HepG2 (cell line): ENCODE data around the gene RALY. TPM values are rescaled to one million over a fixed set of nuclear protein-coding genes. Genes with fewer than 3 reads are reported as not detected.
A peak's percentile ranks its signal among the peaks of the same experiment; 100 is the strongest.

Experiments
- ATAC-seq: fragments of 200-7000 bp; cut with Tn5 transposase; 3 replicates; pipeline ENCODE4 v1.9.1; 2020; ENCODE audit warnings: mild to moderate bottlenecking, moderate library complexity
- BruUV-seq: library from RNA; stranded (reverse); fragments of 400-500 nt; replicated peaks from 2 replicates; lab custom pipeline; 2021; lab: Mats Ljungman, UMichigan
- CTCF ChIA-PET: fragments of 300-600 bp; formaldehyde crosslinking; extraction: SDS; loops from one replicate; lab custom pipeline; 2021; ENCODE audit warnings: low total read pairs, inconsistent platforms, low intra/inter-chr PET ratio; lab: Yijun Ruan, JAX
- POLR2A ChIA-PET: fragments of 350-600 bp; sonication (Branson Sonifier 250); formaldehyde crosslinking; loops from one replicate; lab custom pipeline; 2020; ENCODE audit warnings: antibody characterized with exemption, inconsistent platforms; lab: Yijun Ruan, JAX
- DNase-seq: peaks from one replicate; pipeline ENCODE4 v3.0.0-alpha.2; 2015; ENCODE audit warnings: low spot score
- FAIRE-seq: peaks from 3 replicates; lab custom pipeline; 2011; peaks lifted over from hg19 to GRCh38; lab: Jason Lieb, UNC
- H2AFZ ChIP-seq: one replicate; pipeline ENCODE4 v1.6.1; 2011; ENCODE audit warnings: low read length, inconsistent platforms
- H3K27ac ChIP-seq: fragments of 300-600 bp; 3 replicates; pipeline ENCODE4 v1.8.0; 2011; ENCODE audit warnings: mixed run types, mild to moderate bottlenecking, mixed read lengths, low read length, inconsistent platforms; ENCODE audit not compliant: insufficient read depth; ENCODE audit errors: extremely low read length
- H3K27me3 ChIP-seq, 2 experiments: fragments of 200-600 bp in 1 of 2; 2 replicates in 1 of 2; 3 replicates in 1 of 2; pipeline versions ENCODE4 v1.6.0 to v1.8.0; 2011; ENCODE audit warnings: low read length in 2 of 2, mild to moderate bottlenecking in 2 of 2, moderate library complexity in 2 of 2, inconsistent platforms in 1 of 2; ENCODE audit not compliant: insufficient read depth in 2 of 2, control insufficient read depth in 1 of 2
- H3K36me3 ChIP-seq, 2 experiments: fragments of 200-600 bp in 1 of 2; replicated peaks in 1 of 2; 2 replicates in 1 of 2; 3 replicates in 1 of 2; pipeline versions ENCODE4 v1.5.1 to v1.8.0; 2011; ENCODE audit warnings: low read length in 2 of 2, inconsistent platforms in 1 of 2; ENCODE audit not compliant: insufficient read depth in 2 of 2, control insufficient read depth in 1 of 2
- H3K4me1 ChIP-seq: 2 replicates; pipeline ENCODE4 v1.5.1; 2012; ENCODE audit warnings: low read length, inconsistent platforms; ENCODE audit not compliant: insufficient read depth
- H3K4me2 ChIP-seq: 2 replicates; pipeline ENCODE4 v1.6.0; 2011; ENCODE audit warnings: low read depth, low read length, inconsistent platforms
- H3K4me3 ChIP-seq, 3 experiments: fragments of 200-600 bp in 1 of 3; sonication (generic), shearing (Covaris generic) in 1 of 3; replicated peaks in 1 of 3; 2 replicates each; pipeline ENCODE4 v1.5.1; 2011 to 2016; ENCODE audit warnings: low read length in 3 of 3, inconsistent platforms in 2 of 3, low read depth in 2 of 3, mild to moderate bottlenecking in 2 of 3, control low read depth in 1 of 3, mixed read lengths in 1 of 3; ENCODE audit not compliant: insufficient read depth in 1 of 3
- H3K79me2 ChIP-seq: one replicate; pipeline ENCODE4 v1.6.1; 2011; ENCODE audit warnings: low read length, inconsistent platforms; ENCODE audit not compliant: insufficient read depth
- H3K9ac ChIP-seq: 2 replicates; pipeline ENCODE4 v1.6.0; 2011; ENCODE audit warnings: mild to moderate bottlenecking, low read depth, low read length, inconsistent platforms; ENCODE audit not compliant: insufficient read depth
- H3K9me3 ChIP-seq: 2 replicates; pipeline ENCODE4 v1.5.1; 2012; ENCODE audit warnings: mild to moderate bottlenecking, low read length
- H4K20me1 ChIP-seq: 2 replicates; pipeline ENCODE4 v1.6.0; 2011; ENCODE audit warnings: inconsistent platforms, mild to moderate bottlenecking, low read length, moderate library complexity; ENCODE audit not compliant: insufficient read depth
- ARID5B ChIP-seq: IDR thresholded peaks from 2 replicates; pipeline ENCODE4 v1.4.0; 2020; ENCODE audit warnings: mild to moderate bottlenecking, missing genetic modification reagents
- ASH2L ChIP-seq: fragments of 300-600, 200-600 bp; sonication (generic); IDR thresholded peaks from 2 replicates; pipeline ENCODE4 v1.7.0; 2017; ENCODE audit warnings: low read depth, mild to moderate bottlenecking, moderate library complexity, mixed read lengths, low read length; ENCODE audit not compliant: insufficient read length
- GATA4 ChIP-seq: sonication (generic); IDR thresholded peaks from 2 replicates; pipeline ENCODE4 v1.6.1; 2016; ENCODE audit warnings: antibody characterized with exemption, low read depth, borderline replicate concordance
- KLF11 ChIP-seq: IDR thresholded peaks from 2 replicates; pipeline ENCODE4 v1.6.1; 2016; ENCODE audit warnings: missing compliant biosample characterization
- PHF8 ChIP-seq: sonication (generic); formaldehyde crosslinking; IDR thresholded peaks from 2 replicates; pipeline ENCODE4 v1.5.0; 2020; ENCODE audit warnings: missing genetic modification reagents
- POLR2AphosphoS5 ChIP-seq: IDR thresholded peaks from 2 replicates; pipeline ENCODE4 v1.6.1; 2012; ENCODE audit warnings: low read depth, low read length
- RBAK ChIP-seq: sonication (generic); formaldehyde crosslinking; IDR thresholded peaks from 2 replicates; pipeline ENCODE4 v1.5.1; 2020; ENCODE audit warnings: mild to moderate bottlenecking, missing genetic modification reagents
- SOX13 ChIP-seq, 3 experiments: fragments of 450-650 bp in 1 of 3; sonication (generic) in 1 of 3; formaldehyde crosslinking in 1 of 3; IDR thresholded peaks in 2 of 3; conservative IDR thresholded peaks in 1 of 3; 2 replicates each; pipeline versions ENCODE4 v1.5.0 to v1.6.1; 2016 to 2020; ENCODE audit warnings: antibody characterized with exemption in 1 of 3, mild to moderate bottlenecking in 1 of 3, missing compliant biosample characterization in 1 of 3, missing genetic modification reagents in 1 of 3, moderate library complexity in 1 of 3
- SSRP1 ChIP-seq: IDR thresholded peaks from 2 replicates; pipeline ENCODE4 v1.6.1; 2016; ENCODE audit warnings: control low read depth
- TBP ChIP-seq: sonication (generic); formaldehyde crosslinking; IDR thresholded peaks from 2 replicates; pipeline ENCODE4 v1.5.0; 2020; ENCODE audit warnings: missing genetic modification reagents
- TCF7 ChIP-seq: sonication (generic); IDR thresholded peaks from 2 replicates; pipeline ENCODE4 v1.6.1; 2016; ENCODE audit warnings: antibody characterized with exemption, low read depth
- TEAD3 ChIP-seq: optimal IDR thresholded peaks from 2 replicates; pipeline ENCODE3; 2016; ENCODE audit warnings: borderline replicate concordance
- ZFX ChIP-seq: sonication (generic); formaldehyde crosslinking; IDR thresholded peaks from 2 replicates; pipeline ENCODE4 v1.4.0; 2020; ENCODE audit warnings: mild to moderate bottlenecking, low read depth, missing genetic modification reagents, moderate library complexity
- ZKSCAN5 ChIP-seq: sonication (generic); formaldehyde crosslinking; IDR thresholded peaks from 2 replicates; pipeline ENCODE4 v1.5.1; 2020; ENCODE audit warnings: mild to moderate bottlenecking, missing genetic modification reagents
- ZNF205 ChIP-seq: IDR thresholded peaks from 2 replicates; pipeline ENCODE4 v1.6.1; 2018; ENCODE audit warnings: missing biosample characterization, missing genetic modification reagents
- ZNF281 ChIP-seq: sonication (generic); formaldehyde crosslinking; IDR thresholded peaks from 2 replicates; pipeline ENCODE4 v1.4.0; 2020; ENCODE audit warnings: missing genetic modification reagents, borderline replicate concordance
- ZNF781 ChIP-seq: sonication (generic); formaldehyde crosslinking; IDR thresholded peaks from 2 replicates; pipeline ENCODE4 v1.5.1; 2020; ENCODE audit warnings: borderline replicate concordance, mild to moderate bottlenecking, missing genetic modification reagents; ENCODE audit errors: not compliant biosample characterization
- ZSCAN30 ChIP-seq: sonication (generic); formaldehyde crosslinking; IDR thresholded peaks from 2 replicates; pipeline ENCODE4 v1.5.0; 2020; ENCODE audit warnings: mild to moderate bottlenecking, missing genetic modification reagents
- WGBS: methylation state at CpG from one replicate; pipeline ENCODE4 v1.1.6; 2017; ENCODE audit warnings: low lambda C conversion rate; 5-methylcytosine and 5-hydroxymethylcytosine counted together
- in situ Hi-C: cut with HindIII; loops from 2 replicates; pipeline ENCODE4 v1.10.0; 2017; ENCODE audit warnings: low pct_unique_long_range_greater_than_20kb; ENCODE audit not compliant: extremely low pct_ligation_motif_present
- intact Hi-C: fragments of 100-400 bp; cut with micrococcal nuclease; formaldehyde crosslinking; loops from one replicate; pipeline ENCODE4 v1.10.0; 2022; ENCODE audit not compliant: unreplicated experiment
- polyA plus RNA-seq, 8 experiments: library from polyadenylated mRNA; depleted of rRNA in 3 of 8; stranded (reverse) in 7 of 8; unstranded in 1 of 8; fragments of >200 nt; fragmentation: Illumina TruSeq in 4 of 8; extraction: Trizol in 4 of 8; gene quantifications; 2 replicates each; pipeline versions ENCODE4 v1.2.1 to v1.2.3, GENCODE V29; 2011 to 2016; ENCODE audit warnings: low read depth in 4 of 8, missing spikeins in 1 of 8, mixed read lengths in 1 of 8; ENCODE audit not compliant: insufficient read depth in 1 of 8
- total RNA-seq, 5 experiments: library from RNA; depleted of rRNA; stranded (reverse); fragments of >200 nt; fragmentation: Illumina TruSeq; extraction: Trizol; gene quantifications; 2 replicates each; pipeline ENCODE4 v1.2.3, GENCODE V29; 2016; ENCODE audit warnings: low read depth in 1 of 5

Gene RALY
- total and polyA plus RNA-seq, 2 of the 13 experiments (the other 11 are each of a cell fraction or from before 2014, with no cell fraction given) = 178 to 186 TPM

GRCh38 chr20:34045930-34046725 is 52.4 kb downstream of the RALY start:
- H3K27me3 ChIP-seq = no peaks in the 10 kb centered on the region
- H3K4me3 ChIP-seq = no peak overlapping the region
- peak; percentile 39 for ATAC-seq
- in situ Hi-C loops = no loop called here
- BruUV-seq = no TSS peak
- peak overlapping the region; percentile 26 for H3K27ac ChIP-seq
- peaks cover 65% of the 10 kb centered on the region for H3K4me1 ChIP-seq
- H3K9me3 ChIP-seq = no peaks in the 10 kb centered on the region
- peak; percentile 84 for DNase-seq
- peaks cover 67% of the 10 kb centered on the region for H4K20me1 ChIP-seq
- H3K4me2 ChIP-seq = peak overlapping the region; percentile 23; the same call in 1 of the 2 replicates
- peaks cover 6 to 33% of the 10 kb centered on the region in 2 experiments for H3K36me3 ChIP-seq
- CTCF ChIA-PET = no interaction called here
- WGBS = 75% methylated on average over 5 of the region's 5 CpGs
- no peak for FAIRE-seq
- intact Hi-C loops = no loop called here
- H3K9ac ChIP-seq = no peak overlapping the region
- no peak overlapping the region for H2AFZ ChIP-seq
- POLR2A ChIA-PET = interaction anchor here (2.3 kb wide), 1 partner anchor 66 kb away, joined by 7 read pairs; the partner anchor contains the start of gene EIF2S2
- peaks cover 93% of the 10 kb centered on the region for H3K79me2 ChIP-seq
- no peak for TF ChIP-seq POLR2AphosphoS5
- no peak for TF ChIP-seq RBAK
- TF ChIP-seq SOX13 (IDR thresholded peaks at IDR 0.05) = no peak
- TF ChIP-seq SOX13 (CRISPR knock-in tag; conservative IDR thresholded peaks at IDR 0.05 in 1 of 2, IDR thresholded peaks at IDR 0.05 in 1 of 2) = peak in 1 of 2 experiments; percentile 33; a peak in 1 of 4 replicates
- TF ChIP-seq ZNF781 (CRISPR knock-in tag) = no peak
- no peak for TF ChIP-seq ZNF205
- no peak for TF ChIP-seq ZKSCAN5 (CRISPR knock-in tag)
- 0 out of 2 replicates have a peak, but pooled peaks have one; percentile 37 for TF ChIP-seq KLF11
- TF ChIP-seq TCF7 = peak; percentile 61
- TF ChIP-seq GATA4 = no peak
- peak; percentile 44 for TF ChIP-seq TEAD3
- no peak for TF ChIP-seq ZSCAN30
- TF ChIP-seq ARID5B (CRISPR knock-in tag) = 0 out of 2 replicates have a peak, but pooled peaks have one; percentile 17
- TF ChIP-seq PHF8 (CRISPR knock-in tag) = no peak
- no peak for TF ChIP-seq ZNF281 (CRISPR knock-in tag)
- no peak for TF ChIP-seq ASH2L
- no peak for TF ChIP-seq TBP (CRISPR knock-in tag)
- peak; percentile 73; the same call in 1 of the 2 replicates for TF ChIP-seq SSRP1 (CRISPR knock-in tag)
- no peak for TF ChIP-seq ZFX (CRISPR knock-in tag)
